Astrocyte (in vitro differentiated cells and primary cell): ENCODE results near the gene RAD51B. TPM values are rescaled to one million over a fixed set of nuclear protein-coding genes. Genes with fewer than 3 reads are reported as not detected.

Source experiments
- DNase-seq: peaks from one replicate; pipeline ENCODE4 v3.0.0-alpha.2; 2010; ENCODE audit warnings: low read depth
- FAIRE-seq: peaks from 2 replicates; lab custom pipeline; 2011; peaks lifted over from hg19 to GRCh38; lab: Jason Lieb, UNC
- H2AFZ ChIP-seq: 2 replicates; pipeline ENCODE4 v1.6.0; 2012; ENCODE audit warnings: low read depth, low read length, inconsistent platforms
- H3K27ac ChIP-seq: 2 replicates; pipeline ENCODE4 v1.5.1; 2011; ENCODE audit warnings: low read depth, low read length, inconsistent platforms
- H3K27me3 ChIP-seq: 2 replicates; pipeline ENCODE4 v1.6.0; 2011; ENCODE audit warnings: low read length, inconsistent platforms; ENCODE audit not compliant: insufficient read depth
- H3K36me3 ChIP-seq: 2 replicates; pipeline ENCODE4 v1.5.1; 2011; ENCODE audit warnings: low read length, inconsistent platforms; ENCODE audit not compliant: insufficient read depth
- H3K4me1 ChIP-seq: 2 replicates; pipeline ENCODE4 v1.5.1; 2011; ENCODE audit warnings: low read length, inconsistent platforms; ENCODE audit not compliant: insufficient read depth
- H3K4me2 ChIP-seq: 2 replicates; pipeline ENCODE4 v1.6.0; 2012; ENCODE audit warnings: low read length, inconsistent platforms
- H3K4me3 ChIP-seq: 2 replicates; pipeline ENCODE4 v1.5.1; 2011; ENCODE audit warnings: low read depth, mild to moderate bottlenecking, low read length, inconsistent platforms; ENCODE audit not compliant: insufficient read depth
- H3K79me2 ChIP-seq: 2 replicates; pipeline ENCODE4 v1.6.0; 2012; ENCODE audit warnings: mild to moderate bottlenecking, low read length, inconsistent platforms; ENCODE audit not compliant: insufficient read depth
- H3K9ac ChIP-seq: 2 replicates; pipeline ENCODE4 v1.6.0; 2012; ENCODE audit warnings: mild to moderate bottlenecking, low read length, inconsistent platforms
- H3K9me3 ChIP-seq: 2 replicates; pipeline ENCODE4 v1.5.1; 2012; ENCODE audit warnings: low read depth, mild to moderate bottlenecking, low read length, inconsistent platforms; ENCODE audit not compliant: insufficient read depth
- H4K20me1 ChIP-seq: 2 replicates; pipeline ENCODE4 v1.6.0; 2012; ENCODE audit warnings: low read length, inconsistent platforms; ENCODE audit not compliant: insufficient read depth
- H3K27ac Mint-ChIP-seq: one replicate; pipeline ENCODE4 v1.8.0; 2021; ENCODE audit warnings: mild to moderate bottlenecking, mixed read lengths; ENCODE audit not compliant: unreplicated experiment
- H3K27me3 Mint-ChIP-seq: one replicate; pipeline ENCODE4 v1.8.0; 2021; ENCODE audit warnings: low read depth, mixed read lengths; ENCODE audit not compliant: unreplicated experiment
- H3K36me3 Mint-ChIP-seq: one replicate; pipeline ENCODE4 v1.8.0; 2021; ENCODE audit warnings: low read depth, mixed read lengths; ENCODE audit not compliant: unreplicated experiment
- H3K4me1 Mint-ChIP-seq: one replicate; pipeline ENCODE4 v1.8.0; 2021; ENCODE audit warnings: low read depth, mixed read lengths; ENCODE audit not compliant: unreplicated experiment
- H3K4me3 Mint-ChIP-seq: one replicate; pipeline ENCODE4 v1.8.0; 2021; ENCODE audit warnings: mild to moderate bottlenecking, moderate library complexity, mixed read lengths; ENCODE audit not compliant: unreplicated experiment
- H3K9me3 Mint-ChIP-seq: one replicate; pipeline ENCODE4 v1.8.0; 2021; ENCODE audit warnings: mild to moderate bottlenecking, mixed read lengths; ENCODE audit not compliant: unreplicated experiment
- CTCF ChIP-seq: IDR thresholded peaks from 2 replicates; pipeline ENCODE4 v1.5.1; 2011; ENCODE audit warnings: low read depth, mild to moderate bottlenecking, inconsistent platforms, low read length, moderate library complexity; ENCODE audit not compliant: insufficient read depth
- EZH2 ChIP-seq: IDR thresholded peaks from 2 replicates; pipeline ENCODE4 v1.6.1; 2012; ENCODE audit warnings: mild to moderate bottlenecking, low read length, inconsistent platforms; ENCODE audit not compliant: insufficient read depth
- total RNA-seq: library from RNA; stranded (reverse); gene quantifications from 2 replicates; pipeline ENCODE4 v1.2.1, GENCODE V29; 2021

RAD51B gene
- total RNA-seq, 1 donor from 2014 or later = 10.8 TPM

- DNase-seq (no peak), FAIRE-seq (no peak)
- H3K4me3 ChIP-seq = no peak overlapping the region
- no peaks in the 10 kb centered on the region for H3K27me3 ChIP-seq
- no peak overlapping the region for H2AFZ ChIP-seq
- no peaks in the 10 kb centered on the region for H3K9me3 ChIP-seq
- peaks cover 21% of the 10 kb centered on the region for H3K4me1 Mint-ChIP-seq
- H4K20me1 ChIP-seq = no peaks in the 10 kb centered on the region
- no peaks in the 10 kb centered on the region for H3K36me3 Mint-ChIP-seq
- H3K27me3 Mint-ChIP-seq = no peaks in the 10 kb centered on the region
- peaks cover 5% of the 10 kb centered on the region for H3K4me1 ChIP-seq
- TF ChIP-seq EZH2 (no peak), CTCF (no peak)
- no peak overlapping the region for H3K4me2 ChIP-seq
- no peaks in the 10 kb centered on the region for H3K36me3 ChIP-seq
- H3K9me3 Mint-ChIP-seq = no peaks in the 10 kb centered on the region
- no peak overlapping the region for H3K27ac Mint-ChIP-seq
- no peak overlapping the region for H3K9ac ChIP-seq
- H3K27ac ChIP-seq = no peak overlapping the region
- H3K4me3 Mint-ChIP-seq = no peak overlapping the region
- H3K79me2 ChIP-seq = no peaks in the 10 kb centered on the region
Measured at GRCh38 chr14:68408680-68409079, 589.1 kb downstream of the RAD51B start.

GRCh38 chr14:68409387-68409786, 589.8 kb downstream of the RAD51B start:
- Mint-ChIP-seq H3K4me1 (peaks cover 16% of the 10 kb centered on the region), H3K27me3 (no peaks in the 10 kb centered on the region), H3K4me3 (no peak overlapping the region), H3K9me3 (no peaks in the 10 kb centered on the region), H3K36me3 (no peaks in the 10 kb centered on the region), H3K27ac (no peak overlapping the region)
- no peak overlapping the region for H3K4me3 ChIP-seq
- H3K4me2 ChIP-seq = no peak overlapping the region
- no peak overlapping the region for H2AFZ ChIP-seq
- H3K4me1 ChIP-seq = peaks cover 5% of the 10 kb centered on the region
- no peaks in the 10 kb centered on the region for H3K79me2 ChIP-seq
- FAIRE-seq (no peak), DNase-seq (no peak)
- no peaks in the 10 kb centered on the region for H4K20me1 ChIP-seq
- no peaks in the 10 kb centered on the region for H3K27me3 ChIP-seq
- no peak overlapping the region for H3K9ac ChIP-seq
- H3K27ac ChIP-seq = no peak overlapping the region
- TF ChIP-seq EZH2 (no peak), CTCF (no peak)
- no peaks in the 10 kb centered on the region for H3K9me3 ChIP-seq
- no peaks in the 10 kb centered on the region for H3K36me3 ChIP-seq

- no peak for FAIRE-seq
- H3K27ac Mint-ChIP-seq = no peak overlapping the region
Measured at GRCh38 chr14:68412505-68413465, 593.2 kb downstream of the RAD51B start.

More at GRCh38 chr14:68412505-68413465, 593.2 kb downstream of the RAD51B start:
- Histone ChIP-seq H2AFZ (no peak overlapping the region), H3K4me2 (no peak overlapping the region), H3K4me1 (peaks cover 5% of the 10 kb centered on the region), H3K9me3 (no peaks in the 10 kb centered on the region), H3K9ac (no peak overlapping the region), H3K27ac (no peak overlapping the region), H3K27me3 (no peaks in the 10 kb centered on the region), H3K79me2 (no peaks in the 10 kb centered on the region), H4K20me1 (no peaks in the 10 kb centered on the region), H3K4me3 (no peak overlapping the region), H3K36me3 (no peaks in the 10 kb centered on the region)
- no peaks in the 10 kb centered on the region for H3K36me3 Mint-ChIP-seq
- no peaks in the 10 kb centered on the region for H3K9me3 Mint-ChIP-seq
- no peak for DNase-seq
- no peak overlapping the region for H3K4me3 Mint-ChIP-seq
- peaks cover 5% of the 10 kb centered on the region for H3K27me3 Mint-ChIP-seq
- peaks cover 8% of the 10 kb centered on the region for H3K4me1 Mint-ChIP-seq
- TF ChIP-seq CTCF (no peak), EZH2 (no peak)
